AG09309 (cell line): ENCODE measurements around the gene FNDC7.

Source experiments
- DNase-seq: peaks from one replicate; pipeline ENCODE4 v3.0.0-alpha.2; 2010; ENCODE audit warnings: low read depth
- H3K4me3 ChIP-seq: 2 replicates; pipeline ENCODE4 v1.5.1; 2011; ENCODE audit warnings: mild to moderate bottlenecking, low read depth, low read length, moderate library complexity; ENCODE audit not compliant: control insufficient read depth
- TF ChIP-seq, protein P1 (sequence below): IDR thresholded peaks from 2 replicates; pipeline ENCODE4 v1.5.1; 2011; ENCODE audit warnings: mild to moderate bottlenecking, low read depth, low read length, inconsistent platforms; ENCODE audit not compliant: insufficient read depth, control insufficient read depth; ENCODE audit errors: missing control alignments

FNDC7 gene

DNA sequence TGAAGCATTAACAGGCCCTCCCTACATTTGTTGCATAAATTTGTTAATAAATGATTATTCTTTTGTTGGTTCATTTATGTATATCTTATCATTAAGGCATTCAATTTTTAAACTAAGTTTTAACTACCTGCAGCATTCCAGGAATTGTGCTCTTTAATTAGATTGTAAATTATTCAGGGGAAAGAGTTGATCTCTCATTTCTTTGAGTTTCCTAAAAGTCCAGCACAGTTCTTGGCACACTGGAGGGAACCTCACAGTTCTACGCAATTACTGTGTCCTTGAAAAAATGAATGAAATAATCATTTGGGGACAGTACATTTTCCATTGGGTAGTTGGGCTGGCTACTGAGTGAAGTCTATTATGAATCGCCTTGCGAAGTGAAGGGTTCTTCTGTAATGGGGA lies 33.3 kb downstream of the FNDC7 start:
- H3K4me3 ChIP-seq: no peak overlapping the region
- no peak for DNase-seq
- TF ChIP-seq, protein P1, sequence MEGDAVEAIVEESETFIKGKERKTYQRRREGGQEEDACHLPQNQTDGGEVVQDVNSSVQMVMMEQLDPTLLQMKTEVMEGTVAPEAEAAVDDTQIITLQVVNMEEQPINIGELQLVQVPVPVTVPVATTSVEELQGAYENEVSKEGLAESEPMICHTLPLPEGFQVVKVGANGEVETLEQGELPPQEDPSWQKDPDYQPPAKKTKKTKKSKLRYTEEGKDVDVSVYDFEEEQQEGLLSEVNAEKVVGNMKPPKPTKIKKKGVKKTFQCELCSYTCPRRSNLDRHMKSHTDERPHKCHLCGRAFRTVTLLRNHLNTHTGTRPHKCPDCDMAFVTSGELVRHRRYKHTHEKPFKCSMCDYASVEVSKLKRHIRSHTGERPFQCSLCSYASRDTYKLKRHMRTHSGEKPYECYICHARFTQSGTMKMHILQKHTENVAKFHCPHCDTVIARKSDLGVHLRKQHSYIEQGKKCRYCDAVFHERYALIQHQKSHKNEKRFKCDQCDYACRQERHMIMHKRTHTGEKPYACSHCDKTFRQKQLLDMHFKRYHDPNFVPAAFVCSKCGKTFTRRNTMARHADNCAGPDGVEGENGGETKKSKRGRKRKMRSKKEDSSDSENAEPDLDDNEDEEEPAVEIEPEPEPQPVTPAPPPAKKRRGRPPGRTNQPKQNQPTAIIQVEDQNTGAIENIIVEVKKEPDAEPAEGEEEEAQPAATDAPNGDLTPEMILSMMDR: no peak

DNA sequence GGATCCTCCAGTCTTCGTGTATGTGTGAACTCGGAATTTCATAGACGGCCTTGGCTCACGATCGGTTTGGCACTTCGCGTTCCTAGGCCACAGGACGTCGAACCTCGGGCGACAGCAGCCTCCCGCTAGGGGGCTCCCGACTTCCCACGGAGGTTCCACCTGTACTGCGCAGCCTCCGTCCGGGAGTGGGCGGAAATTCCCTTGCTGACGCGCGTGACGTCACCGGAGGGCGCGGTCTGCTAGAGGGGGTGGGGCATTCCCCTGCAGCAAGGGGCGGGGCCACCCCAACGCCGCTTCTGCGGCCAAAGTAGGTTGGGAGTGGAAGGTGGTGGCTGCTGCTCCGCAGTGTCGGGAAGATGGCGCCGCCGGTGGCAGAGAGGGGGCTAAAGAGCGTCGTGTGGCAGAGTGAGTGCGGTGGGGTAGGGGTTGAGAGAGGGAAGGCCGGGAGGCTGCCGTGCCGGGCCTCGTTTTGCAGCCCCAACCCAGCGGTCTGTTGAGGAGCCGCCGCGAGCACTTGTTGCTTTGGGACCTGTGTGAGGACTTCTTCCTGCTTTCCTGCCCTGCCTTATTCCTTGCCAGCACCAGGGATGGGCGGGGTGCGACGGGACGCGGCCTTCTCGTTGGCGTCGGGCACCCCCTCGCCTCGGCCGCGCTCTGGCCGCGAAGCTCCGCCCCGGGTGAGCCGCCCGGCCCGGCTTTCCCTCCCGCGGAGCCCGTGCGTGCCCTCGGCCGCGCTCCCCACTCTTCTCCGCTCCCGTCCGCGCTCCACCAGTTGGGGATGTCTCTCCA lies 33.9 kb downstream of the FNDC7 start, which contains the start of gene STXBP3:
STXBP3 (plus strand) TSS at position 293 of the 789 bp plus-strand sequence; CDS start at position 357, 64 bp downstream.
- H3K4me3 ChIP-seq: peak within 1 kb of the TSS; percentile 86

DNA sequence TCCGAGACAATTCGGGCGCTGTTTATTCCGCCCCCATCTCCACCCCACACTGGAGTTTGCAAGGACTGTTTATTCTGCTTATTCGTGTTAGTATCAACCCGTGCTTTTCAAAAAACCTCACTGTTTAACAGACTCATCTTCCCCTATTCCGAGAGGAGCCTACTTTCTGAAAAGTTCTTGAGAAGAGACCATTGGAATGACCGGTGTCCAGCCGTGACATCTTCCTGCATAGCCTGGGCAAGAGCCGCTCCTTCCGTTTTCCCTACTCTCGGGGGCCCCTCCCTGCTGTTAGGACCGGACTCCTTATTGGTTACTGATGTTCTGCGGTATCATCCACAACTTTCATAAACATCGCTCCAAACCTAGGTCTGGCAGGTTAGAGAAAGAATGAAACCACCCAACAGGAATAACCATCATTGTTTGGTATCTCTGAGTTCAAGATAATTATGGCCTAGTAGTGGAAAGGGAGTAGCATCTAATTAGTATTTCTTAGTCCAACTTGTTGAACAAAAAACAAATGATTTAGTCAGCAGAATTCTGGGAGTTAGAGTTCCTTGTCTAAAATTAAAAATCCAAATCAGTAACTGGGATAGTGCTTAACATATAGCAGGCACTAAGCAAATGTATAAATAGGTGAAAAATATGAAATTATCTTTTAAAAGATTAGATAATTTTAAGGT lies 34.6 kb downstream of the FNDC7 start:
- DNase-seq: peak; percentile 46
- H3K4me3 ChIP-seq: peak overlapping the region; percentile 86
- TF ChIP-seq, protein P1: no peak

More for the DNA sequence above, 33.9 kb downstream of the FNDC7 start, which contains the start of gene STXBP3:
- peak; percentile 93 for DNase-seq
- TF ChIP-seq, protein P1: peak; percentile 99

DNA sequence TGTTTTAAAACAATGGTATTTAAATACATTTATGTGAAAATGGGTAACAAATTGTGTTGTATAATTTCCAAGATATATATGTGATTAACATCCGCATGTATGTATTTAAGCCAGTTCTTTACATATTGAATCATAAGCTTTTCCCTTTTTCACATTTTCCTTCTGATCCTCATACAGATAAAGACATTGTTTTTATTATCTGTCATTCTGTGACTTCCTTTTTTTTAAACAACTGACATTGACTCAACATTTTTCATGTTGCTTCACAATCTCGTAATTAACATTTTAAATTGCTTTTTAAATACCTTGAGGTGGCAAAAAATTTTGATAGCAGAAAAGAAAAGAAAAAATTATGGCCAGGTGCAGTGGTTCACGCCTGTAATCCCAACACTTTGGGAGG lies 35.2 kb downstream of the FNDC7 start:
- DNase-seq: no peak
- H3K4me3 ChIP-seq: no peak overlapping the region; the same call in 1 of the 2 replicates
- TF ChIP-seq, protein P1: no peak

DNA sequence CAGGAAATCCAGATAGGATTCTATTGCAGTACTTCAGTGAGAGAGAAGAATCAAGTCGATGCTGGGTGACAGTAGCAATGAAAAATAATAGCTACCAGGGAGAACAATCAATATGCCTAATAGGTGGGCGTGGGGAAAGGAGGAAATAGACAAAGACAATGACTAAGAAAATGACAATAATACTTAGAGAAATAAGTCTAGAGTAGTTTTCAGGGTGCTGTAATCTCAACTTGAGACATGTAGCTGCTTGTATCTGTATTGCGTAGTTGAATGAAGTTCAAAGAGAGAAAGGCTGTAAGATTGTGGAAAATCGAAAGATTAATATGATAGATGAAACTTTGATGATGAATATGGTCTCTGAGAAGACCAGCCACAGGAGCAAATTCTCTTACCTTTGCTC lies 36.4 kb downstream of the FNDC7 start:
- DNase-seq: no peak
- TF ChIP-seq, protein P1: no peak
- no peak overlapping the region for H3K4me3 ChIP-seq

DNA sequence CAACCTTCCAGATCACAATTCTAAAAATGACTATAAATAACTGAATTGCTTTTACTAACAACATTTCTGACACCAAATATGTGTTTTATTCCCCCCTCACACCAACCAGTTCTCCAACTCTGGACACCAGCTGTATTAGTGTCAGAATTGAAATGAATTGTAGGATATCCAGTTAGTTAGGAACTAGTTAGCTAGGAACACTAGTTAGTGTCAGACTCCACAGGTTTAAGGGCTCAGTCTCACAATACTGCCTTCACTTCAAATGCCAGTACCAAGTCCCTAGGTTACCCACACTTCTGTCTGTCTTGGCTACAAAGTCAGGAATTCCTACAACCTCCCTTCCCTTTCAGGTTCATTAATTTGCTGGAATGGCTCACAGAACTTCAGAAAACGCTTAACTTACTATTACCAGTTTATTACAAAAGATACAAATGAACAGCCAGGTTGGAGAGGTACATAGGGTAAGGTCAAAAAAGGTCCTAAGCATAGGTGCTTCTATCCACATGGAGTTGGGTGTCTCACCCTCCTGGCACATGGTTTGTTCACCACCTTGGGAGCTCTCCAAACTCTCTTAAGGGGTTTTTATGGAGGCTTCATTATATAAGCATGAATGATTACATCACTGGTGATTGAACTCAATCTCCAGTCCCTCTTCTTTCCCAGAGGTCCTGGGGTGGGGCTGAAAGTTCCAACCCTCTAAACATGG lies 37.9 kb downstream of the FNDC7 start:
- no peak overlapping the region for H3K4me3 ChIP-seq
- TF ChIP-seq, protein P1: no peak
- no peak for DNase-seq
